Astrocyte (in vitro differentiated cells and primary cell): ENCODE measurements around the gene CTTN.

ENCODE experiments used
- EZH2 ChIP-seq: IDR thresholded peaks from 2 replicates; pipeline ENCODE4 v1.6.1; 2012; ENCODE audit warnings: mild to moderate bottlenecking, low read length, inconsistent platforms; ENCODE audit not compliant: insufficient read depth
- TF ChIP-seq, protein P1 (sequence below): IDR thresholded peaks from 2 replicates; pipeline ENCODE4 v1.5.1; 2011; ENCODE audit warnings: low read depth, mild to moderate bottlenecking, inconsistent platforms, low read length, moderate library complexity; ENCODE audit not compliant: insufficient read depth

DNA sequence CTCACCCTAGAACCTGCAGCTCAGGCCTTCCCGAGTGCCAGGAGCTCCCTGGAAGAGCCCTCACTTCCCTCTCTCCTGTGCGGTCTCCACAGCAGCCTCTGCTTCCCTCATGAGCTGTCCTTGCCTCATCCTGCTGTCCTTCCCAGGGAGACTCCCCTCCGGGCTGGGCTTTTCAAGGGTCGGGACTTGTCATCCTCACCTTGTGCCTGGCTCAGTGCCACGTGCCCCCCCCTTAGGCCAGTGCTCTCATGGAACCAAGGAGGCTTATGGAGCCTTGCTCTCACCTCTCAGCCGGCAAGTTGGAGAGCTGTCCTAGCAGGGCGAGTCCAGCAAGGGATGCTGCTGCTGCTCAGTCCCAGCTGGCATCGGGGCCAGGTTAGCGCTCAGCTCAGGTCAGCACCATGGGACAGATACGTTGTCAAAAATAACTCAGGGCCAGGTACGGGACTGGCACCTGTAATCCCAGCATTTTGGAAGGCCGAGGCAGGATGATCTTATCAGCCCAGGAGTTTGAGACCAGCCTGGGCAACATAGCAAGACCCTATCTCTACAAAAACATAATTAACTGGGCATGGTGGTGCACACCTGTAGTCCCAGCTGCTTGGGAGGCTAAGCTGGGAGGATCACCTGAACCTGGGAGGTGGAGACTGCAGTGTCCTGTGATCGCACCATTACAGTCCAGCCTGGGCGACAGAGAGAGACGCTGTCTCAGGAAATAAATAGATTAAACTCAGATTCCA lies 13.6 kb downstream of the CTTN start:
- TF ChIP-seq EZH2, result no peak
- TF ChIP-seq, protein P1, sequence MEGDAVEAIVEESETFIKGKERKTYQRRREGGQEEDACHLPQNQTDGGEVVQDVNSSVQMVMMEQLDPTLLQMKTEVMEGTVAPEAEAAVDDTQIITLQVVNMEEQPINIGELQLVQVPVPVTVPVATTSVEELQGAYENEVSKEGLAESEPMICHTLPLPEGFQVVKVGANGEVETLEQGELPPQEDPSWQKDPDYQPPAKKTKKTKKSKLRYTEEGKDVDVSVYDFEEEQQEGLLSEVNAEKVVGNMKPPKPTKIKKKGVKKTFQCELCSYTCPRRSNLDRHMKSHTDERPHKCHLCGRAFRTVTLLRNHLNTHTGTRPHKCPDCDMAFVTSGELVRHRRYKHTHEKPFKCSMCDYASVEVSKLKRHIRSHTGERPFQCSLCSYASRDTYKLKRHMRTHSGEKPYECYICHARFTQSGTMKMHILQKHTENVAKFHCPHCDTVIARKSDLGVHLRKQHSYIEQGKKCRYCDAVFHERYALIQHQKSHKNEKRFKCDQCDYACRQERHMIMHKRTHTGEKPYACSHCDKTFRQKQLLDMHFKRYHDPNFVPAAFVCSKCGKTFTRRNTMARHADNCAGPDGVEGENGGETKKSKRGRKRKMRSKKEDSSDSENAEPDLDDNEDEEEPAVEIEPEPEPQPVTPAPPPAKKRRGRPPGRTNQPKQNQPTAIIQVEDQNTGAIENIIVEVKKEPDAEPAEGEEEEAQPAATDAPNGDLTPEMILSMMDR, result no peak
